Fibroblast of lung (primary cell): Measurements from ENCODE around the gene BCL7B. TPM values are rescaled to one million over a fixed set of nuclear protein-coding genes. Genes with fewer than 3 reads are reported as not detected.

Experiments
- DNase-seq, 2 donors: peaks; one replicate each; pipeline versions ENCODE4 v3.0.0 to v3.0.0-alpha.2; 2010; ENCODE audit warnings: low read depth in 2 of 2
- H2AFZ ChIP-seq: 2 replicates; pipeline ENCODE4 v1.5.1; 2012; ENCODE audit warnings: low read length, control low read depth, inconsistent platforms
- H3K27ac ChIP-seq: 2 replicates; pipeline ENCODE4 v1.5.1; 2011; ENCODE audit warnings: low read length, control low read depth; ENCODE audit not compliant: insufficient read depth
- H3K27me3 ChIP-seq: 2 replicates; pipeline ENCODE4 v1.5.1; 2011; ENCODE audit warnings: mild to moderate bottlenecking, low read length; ENCODE audit not compliant: control insufficient read depth, insufficient read depth
- H3K36me3 ChIP-seq: 2 replicates; pipeline ENCODE4 v1.5.1; 2011; ENCODE audit warnings: low read length; ENCODE audit not compliant: control insufficient read depth, insufficient read depth
- H3K4me1 ChIP-seq: 2 replicates; pipeline ENCODE4 v1.5.1; 2011; ENCODE audit warnings: low read length; ENCODE audit not compliant: control insufficient read depth, insufficient read depth; ENCODE audit errors: extremely low read depth
- H3K4me2 ChIP-seq: 2 replicates; pipeline ENCODE4 v1.5.1; 2011; ENCODE audit warnings: low read length, control low read depth; ENCODE audit not compliant: insufficient read depth; ENCODE audit errors: extremely low read depth
- H3K4me3 ChIP-seq, 4 experiments: fragments of 200-600 bp in 1 of 4; sonication (generic) in 1 of 4; replicated peaks in 1 of 4; 2 replicates each; pipeline ENCODE4 v1.5.1; 2011 to 2016; ENCODE audit warnings: low read length in 4 of 4, low read depth in 3 of 4, mild to moderate bottlenecking in 3 of 4, control low read depth in 2 of 4, inconsistent platforms in 1 of 4, mixed read lengths in 1 of 4; ENCODE audit not compliant: insufficient read depth in 1 of 4; ENCODE audit errors: control extremely low read depth in 1 of 4
- H3K79me2 ChIP-seq: 2 replicates; pipeline ENCODE4 v1.5.1; 2012; ENCODE audit warnings: mild to moderate bottlenecking, low read length, inconsistent platforms; ENCODE audit not compliant: control insufficient read depth, insufficient read depth
- H3K9ac ChIP-seq: 2 replicates; pipeline ENCODE4 v1.5.1; 2011; ENCODE audit warnings: mild to moderate bottlenecking, low read length, control low read depth; ENCODE audit not compliant: insufficient read depth
- H3K9me3 ChIP-seq: 2 replicates; pipeline ENCODE4 v1.5.1; 2012; ENCODE audit warnings: low read depth, low read length; ENCODE audit not compliant: control insufficient read depth, insufficient read depth
- H4K20me1 ChIP-seq: 2 replicates; pipeline ENCODE4 v1.5.1; 2011; ENCODE audit warnings: low read length; ENCODE audit not compliant: control insufficient read depth, insufficient read depth; ENCODE audit errors: extremely low read depth
- CTCF ChIP-seq, 2 donors: IDR thresholded peaks in 1 of 2; conservative IDR thresholded peaks in 1 of 2; 1 replicate in 1 of 2; 2 replicates in 1 of 2; pipeline ENCODE4 v1.5.1; 2011 to 2012; ENCODE audit warnings: low read length in 2 of 2, control low read depth in 1 of 2, inconsistent platforms in 1 of 2, low read depth in 1 of 2, mild to moderate bottlenecking in 1 of 2
- EZH2 ChIP-seq: IDR thresholded peaks from 2 replicates; pipeline ENCODE4 v1.5.1; 2012; ENCODE audit warnings: low read length, control low read depth, mild to moderate bottlenecking; ENCODE audit errors: missing control alignments
- polyA plus RNA-seq, 2 donors: library from polyadenylated mRNA; depleted of rRNA in 1 of 2; stranded (reverse) in 1 of 2; unstranded in 1 of 2; fragments of >200 nt; gene quantifications; 2 replicates each; pipeline ENCODE4 v1.2.1, GENCODE V29; 2011 to 2012; ENCODE audit warnings: missing spikeins in 1 of 2
- total RNA-seq: library from RNA; depleted of rRNA; stranded (reverse); fragments of >200 nt; gene quantifications from 2 replicates; pipeline ENCODE4 v1.2.1, GENCODE V29; 2014

BCL7B gene
- total and polyA plus RNA-seq, 2 donors (not counting 1 experiment from before 2014, with no cell fraction given): 26.9 to 53.9 TPM

GRCh38 chr7:73489976-73490375 is 67.5 kb downstream of the BCL7B start:
- Histone ChIP-seq H3K79me2 (peaks cover 12% of the 10 kb centered on the region), H3K4me2 (no peak overlapping the region), H3K27me3 (no peaks in the 10 kb centered on the region), H3K9me3 (no peaks in the 10 kb centered on the region), H3K9ac (no peak overlapping the region), H4K20me1 (no peaks in the 10 kb centered on the region), H2AFZ (no peak overlapping the region), H3K4me1 (no peaks in the 10 kb centered on the region), H3K27ac (no peak overlapping the region), H3K36me3 (peaks cover 3% of the 10 kb centered on the region), H3K4me3 (no peak overlapping the region)
- DNase-seq: no peak
- TF ChIP-seq EZH2 (no peak), CTCF (conservative IDR thresholded peaks at IDR 0.05 in 1 of 2, IDR thresholded peaks at IDR 0.05 in 1 of 2; ENCODE audit: low read depth in 1 of 2, low read length in 2 of 2) (no peak)

GRCh38 chr7:73487486-73487885 is 70.0 kb downstream of the BCL7B start:
- Histone ChIP-seq H3K4me1 (no peaks in the 10 kb centered on the region), H3K9me3 (no peaks in the 10 kb centered on the region), H3K27me3 (no peaks in the 10 kb centered on the region), H4K20me1 (no peaks in the 10 kb centered on the region), H3K36me3 (peaks cover 4% of the 10 kb centered on the region), H3K27ac (no peak overlapping the region), H2AFZ (no peak overlapping the region), H3K79me2 (peaks cover 14% of the 10 kb centered on the region), H3K4me3 (no peak overlapping the region), H3K4me2 (no peak overlapping the region), H3K9ac (no peak overlapping the region)
- peak in 1 of 2 donors; percentile 6 for DNase-seq
- no peak for TF ChIP-seq EZH2
- no peak for TF ChIP-seq CTCF (conservative IDR thresholded peaks at IDR 0.05 in 1 of 2, IDR thresholded peaks at IDR 0.05 in 1 of 2; ENCODE audit: low read depth in 1 of 2, low read length in 2 of 2)

Other genes starting within 250 kb of the BCL7B start
- gene NSUN5, start 248.9 kb downstream of the BCL7B start, total RNA-seq: 16.9 and 17.5 TPM in 2 replicates
- 6.6 and 12.9 TPM in 2 replicates for gene NSUN5, start 248.9 kb downstream of the BCL7B start, polyA plus RNA-seq
- gene TRIM50, start 229.6 kb downstream of the BCL7B start, total RNA-seq: not detected in 2 replicates
- gene TRIM50, start 229.6 kb downstream of the BCL7B start, polyA plus RNA-seq: not detected in 2 replicates
- gene FKBP6, start 229.5 kb downstream of the BCL7B start, total RNA-seq: not detected in 2 replicates
- not detected in 2 replicates for gene FKBP6, start 229.5 kb downstream of the BCL7B start, polyA plus RNA-seq
- 0.50 and 1.0 TPM in 2 replicates for gene FZD9, start 123.9 kb downstream of the BCL7B start, total RNA-seq
- 0.10 and 0.21 TPM in 2 replicates for gene FZD9, start 123.9 kb downstream of the BCL7B start, polyA plus RNA-seq
- gene BAZ1B, start 35.4 kb downstream of the BCL7B start, total RNA-seq: 60.1 and 68.9 TPM in 2 replicates
- 30.5 and 41.5 TPM in 2 replicates for gene BAZ1B, start 35.4 kb downstream of the BCL7B start, polyA plus RNA-seq
- 58.6 and 83.2 TPM in 2 replicates for gene TBL2, start 20.9 kb upstream of the BCL7B start, total RNA-seq
- 40.1 and 45.4 TPM in 2 replicates for gene TBL2, start 20.9 kb upstream of the BCL7B start, polyA plus RNA-seq
- 0.51 TPM in 1 of 2 replicates, not detected in the other for gene MLXIPL, start 66.8 kb upstream of the BCL7B start, total RNA-seq
- gene MLXIPL, start 66.8 kb upstream of the BCL7B start, polyA plus RNA-seq: not detected in 2 replicates
- 6.2 and 6.8 TPM in 2 replicates for gene VPS37D, start 110.1 kb upstream of the BCL7B start, total RNA-seq
- gene VPS37D, start 110.1 kb upstream of the BCL7B start, polyA plus RNA-seq: 0.63 and 0.87 TPM in 2 replicates
- gene DNAJC30, start 125.8 kb upstream of the BCL7B start, total RNA-seq: 1.8 and 3.8 TPM in 2 replicates
- 7.3 and 7.7 TPM in 2 replicates for gene DNAJC30, start 125.8 kb upstream of the BCL7B start, polyA plus RNA-seq
- 30.8 and 31.9 TPM in 2 replicates for gene BUD23, start 125.9 kb upstream of the BCL7B start, total RNA-seq
- gene BUD23, start 125.9 kb upstream of the BCL7B start, polyA plus RNA-seq: 60.1 and 78.4 TPM in 2 replicates
- gene STX1A, start 162.0 kb upstream of the BCL7B start, total RNA-seq: 4.6 and 8.1 TPM in 2 replicates
- 7.8 and 17.2 TPM in 2 replicates for gene STX1A, start 162.0 kb upstream of the BCL7B start, polyA plus RNA-seq
- 7.1 and 8.0 TPM in 2 replicates for gene ABHD11, start 181.1 kb upstream of the BCL7B start, total RNA-seq
- gene ABHD11, start 181.1 kb upstream of the BCL7B start, polyA plus RNA-seq: 6.5 and 16.3 TPM in 2 replicates
- not detected in 2 replicates for gene CLDN3, start 212.6 kb upstream of the BCL7B start, total RNA-seq
- 0.05 TPM in 1 of 2 replicates, not detected in the other for gene CLDN3, start 212.6 kb upstream of the BCL7B start, polyA plus RNA-seq